Naive thymus-derived CD4-positive, alpha-beta T cell (primary cell): ENCODE data around the gene PHC3. TPM values are rescaled to one million over a fixed set of nuclear protein-coding genes. Genes with fewer than 3 reads are reported as not detected.

Experiments
- ATAC-seq: fragments of 150-1000 bp; cut with Tn5 transposase; 2 replicates; pipeline ENCODE4 v1.10.0; 2021; ENCODE audit warnings: mild to moderate bottlenecking, moderate library complexity
- CTCF ChIA-PET: fragments of 350-600 bp; sonication (Branson Sonifier 250); formaldehyde crosslinking; loops from one replicate; lab custom pipeline; 2021; ENCODE audit warnings: antibody characterized with exemption; lab: Charles Lee
- POLR2A ChIA-PET: fragments of 350-600 bp; sonication (Branson Sonifier 250); formaldehyde crosslinking; loops from one replicate; lab custom pipeline; 2021; ENCODE audit warnings: antibody characterized with exemption, inconsistent platforms; lab: Charles Lee
- DNase-seq, 9 donors: peaks; one replicate each; pipeline versions ENCODE4 v3.0.0 to v3.0.0-alpha.2; 2020 to 2022; ENCODE audit warnings: mixed read lengths in 1 of 9
- H3K27ac ChIP-seq: one replicate; pipeline ENCODE4 v1.7.0; 2013; ENCODE audit warnings: mild to moderate bottlenecking, low read depth, low read length, moderate library complexity
- H3K27me3 ChIP-seq, 2 donors: one replicate each; pipeline ENCODE4 v1.7.0; 2013; ENCODE audit warnings: low read length in 2 of 2, mild to moderate bottlenecking in 2 of 2, moderate library complexity in 2 of 2; ENCODE audit not compliant: control insufficient read depth in 2 of 2, insufficient read depth in 2 of 2
- H3K36me3 ChIP-seq, 3 experiments: 1 replicate in 2 of 3; 2 replicates in 1 of 3; pipeline ENCODE4 v1.7.0; 2013; ENCODE audit warnings: low read length in 3 of 3, mild to moderate bottlenecking in 3 of 3, moderate library complexity in 1 of 3; ENCODE audit not compliant: insufficient read depth in 3 of 3, control insufficient read depth in 2 of 3
- H3K4me1 ChIP-seq, 2 donors: one replicate each; pipeline ENCODE4 v1.7.0; 2013; ENCODE audit warnings: low read length in 2 of 2, mild to moderate bottlenecking in 2 of 2, moderate library complexity in 1 of 2; ENCODE audit not compliant: control insufficient read depth in 2 of 2, insufficient read depth in 2 of 2
- H3K4me3 ChIP-seq: 2 replicates; pipeline ENCODE4 v1.7.0; 2013; ENCODE audit warnings: mild to moderate bottlenecking, low read length
- H3K9me3 ChIP-seq, 3 experiments: 1 replicate in 2 of 3; 2 replicates in 1 of 3; pipeline ENCODE4 v1.7.0; 2013; ENCODE audit warnings: low read length in 3 of 3; ENCODE audit not compliant: control insufficient read depth in 2 of 3
- H3K27ac Mint-ChIP-seq, 9 donors: one replicate each; pipeline ENCODE4 v1.8.0; 2020 to 2022; ENCODE audit warnings: mixed read lengths in 9 of 9, mild to moderate bottlenecking in 8 of 9, moderate library complexity in 5 of 9, inconsistent platforms in 2 of 9
- H3K27me3 Mint-ChIP-seq, 5 donors: one replicate each; pipeline ENCODE4 v1.8.0; 2021 to 2022; ENCODE audit warnings: mixed read lengths in 5 of 5, mild to moderate bottlenecking in 1 of 5
- H3K36me3 Mint-ChIP-seq, 5 donors: one replicate each; pipeline ENCODE4 v1.8.0; 2020 to 2022; ENCODE audit warnings: mixed read lengths in 5 of 5, mild to moderate bottlenecking in 3 of 5, inconsistent platforms in 1 of 5
- H3K4me1 Mint-ChIP-seq, 7 donors: one replicate each; pipeline ENCODE4 v1.8.0; 2020 to 2022; ENCODE audit warnings: mixed read lengths in 7 of 7, mild to moderate bottlenecking in 3 of 7, inconsistent platforms in 1 of 7
- H3K4me3 Mint-ChIP-seq, 10 donors: one replicate each; pipeline ENCODE4 v1.8.0; 2020 to 2022; ENCODE audit warnings: mild to moderate bottlenecking in 10 of 10, mixed read lengths in 10 of 10, moderate library complexity in 6 of 10, inconsistent platforms in 2 of 10
- H3K9me3 Mint-ChIP-seq, 11 donors: one replicate each; pipeline ENCODE4 v1.8.0; 2020 to 2022; ENCODE audit warnings: mixed read lengths in 11 of 11, mild to moderate bottlenecking in 4 of 11, inconsistent platforms in 1 of 11, moderate library complexity in 1 of 11
- intact Hi-C, 2 donors: fragments of 100-400 bp; cut with micrococcal nuclease; formaldehyde crosslinking; loops; one replicate each; pipeline ENCODE4 v1.15.1; 2023
- polyA plus RNA-seq, 2 donors: library from polyadenylated mRNA; unstranded; fragments of 300-500 nt; fragmentation: Illumina TruSeq; gene quantifications; one replicate each; pipeline ENCODE4 v1.2.3, GENCODE V29; 2021
- total RNA-seq, 6 experiments: library from RNA in 5 of 6; stranded (reverse) in 5 of 6; gene quantifications; 1 replicate in 5 of 6; 2 replicates in 1 of 6; pipeline ENCODE4 v1.2.3 and lab custom pipeline; 2021 to 2026

Gene PHC3
- total and polyA plus RNA-seq, 7 experiments from 2014 or later = 46.3 to 215 (median 130) TPM

DNA sequence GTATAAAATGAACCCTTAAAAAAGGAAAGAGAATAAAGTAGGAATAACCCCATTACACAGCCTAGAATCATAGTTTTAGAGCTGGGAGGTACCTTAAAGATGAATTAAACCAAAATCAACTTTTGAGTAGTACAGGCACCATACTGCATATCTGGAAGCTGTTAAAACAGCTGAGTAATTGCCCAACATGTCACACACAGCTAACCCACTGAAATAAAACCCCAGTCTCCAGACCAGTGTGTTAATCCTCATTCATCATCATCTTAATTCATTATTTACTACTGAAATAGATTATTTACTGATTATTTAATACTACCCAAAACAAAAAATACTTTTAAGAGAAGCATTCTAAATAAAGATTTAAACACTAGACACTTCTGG is 90.9 kb downstream of the PHC3 start:
- H3K27ac ChIP-seq = peak overlapping the region; percentile 9
- intact Hi-C loops = loop anchor here in 1 of 2 donors (2.0 to 5.0 kb wide), 2 partner anchors 14 to 37 kb away; no protein-coding TSS in a partner anchor

DNA sequence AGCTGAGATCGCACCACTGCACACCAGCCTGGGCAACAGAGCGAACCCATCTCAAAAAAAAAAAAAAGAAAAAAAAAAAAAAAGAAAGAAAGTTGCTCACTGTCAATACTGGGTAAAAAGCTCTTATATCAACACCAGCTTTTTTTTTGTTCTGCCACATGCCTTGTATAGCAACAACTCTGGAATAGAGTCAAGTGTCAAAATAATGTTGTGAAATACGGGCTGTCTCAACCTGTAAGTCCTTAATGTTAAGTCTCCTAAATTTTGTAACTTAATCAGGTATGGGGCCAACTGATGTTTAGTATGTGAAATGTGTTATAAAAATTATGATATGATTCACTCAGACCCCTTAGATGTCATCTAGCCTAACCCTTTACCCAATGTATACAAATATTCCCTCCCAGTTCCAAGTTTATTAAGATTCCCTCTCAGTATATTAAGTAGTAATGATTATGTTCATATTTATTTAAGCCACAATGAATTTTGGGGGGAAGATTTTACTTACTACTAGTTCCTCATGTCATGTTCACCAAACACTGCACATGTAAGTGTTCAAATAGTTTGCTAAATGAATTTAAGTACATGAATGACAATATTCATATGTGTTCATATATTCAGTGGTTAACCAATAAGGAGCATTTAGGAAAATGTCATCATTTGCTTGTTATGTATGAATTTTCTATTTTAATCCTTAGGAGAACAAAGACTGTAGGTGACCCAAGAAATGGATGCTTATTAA is 91.5 kb downstream of the PHC3 start:
- Mint-ChIP-seq H3K27me3 (no peaks in the 10 kb centered on the region), H3K4me3 (no peak overlapping the region), H3K27ac (peak overlapping the region in 7 of 9 donors; percentile 3 to 65 (median 54)), H3K9me3 (peaks cover 0 to 1% (median 0%) of the 10 kb centered on the region in 11 donors), H3K36me3 (peaks cover 0 to 40% (median 23%) of the 10 kb centered on the region in 5 donors), H3K4me1 (peaks cover 0 to 19% (median 9%) of the 10 kb centered on the region in 7 donors)
- Histone ChIP-seq H3K27ac (peak overlapping the region; percentile 9), H3K4me1 (no peaks in the 10 kb centered on the region), H3K4me3 (no peak overlapping the region), H3K9me3 (no peaks in the 10 kb centered on the region), H3K36me3 (peaks cover 0 to 51% (median 15%) of the 10 kb centered on the region in 3 experiments), H3K27me3 (no peaks in the 10 kb centered on the region)
- ATAC-seq = no peak
- ChIA-PET CTCF (no interaction called here), POLR2A (interaction anchor here (0.6 to 2.0 kb wide), 2 partner anchors 9 to 33 kb away, joined by 3 to 6 read pairs; no protein-coding TSS in a partner anchor)
- no peak for DNase-seq
- intact Hi-C loops = loop anchor here (2.0 to 5.0 kb wide), 3 partner anchors 15 to 51 kb away; no protein-coding TSS in a partner anchor

More for the DNA sequence above, 90.9 kb downstream of the PHC3 start:
- H3K27me3 Mint-ChIP-seq = no peaks in the 10 kb centered on the region
- CTCF ChIA-PET = no interaction called here
- Histone ChIP-seq H3K36me3 (peaks cover 0 to 47% (median 11%) of the 10 kb centered on the region in 3 experiments), H3K4me1 (no peaks in the 10 kb centered on the region), H3K4me3 (no peak overlapping the region), H3K27me3 (no peaks in the 10 kb centered on the region), H3K9me3 (no peaks in the 10 kb centered on the region)
- H3K4me1 Mint-ChIP-seq = peaks cover 0 to 20% (median 9%) of the 10 kb centered on the region in 7 donors
- no peak overlapping the region for H3K4me3 Mint-ChIP-seq
- no peak for DNase-seq
- ATAC-seq = no peak
- peaks cover 0 to 1% (median 0%) of the 10 kb centered on the region in 11 donors for H3K9me3 Mint-ChIP-seq
- POLR2A ChIA-PET = no interaction called here
- peak overlapping the region in 7 of 9 donors; percentile 3 to 78 (median 35) for H3K27ac Mint-ChIP-seq
- H3K36me3 Mint-ChIP-seq = peaks cover 3 to 41% (median 23%) of the 10 kb centered on the region in 5 donors

- ChIA-PET CTCF (interaction anchor here (0.8 kb wide), 1 partner anchor 276 kb away, joined by 3 read pairs; no protein-coding TSS in a partner anchor), POLR2A (no interaction called here)
- intact Hi-C loops = no loop called here
- Histone ChIP-seq H3K4me3 (no peak overlapping the region), H3K36me3 (peaks cover 0 to 29% (median 23%) of the 10 kb centered on the region in 3 experiments), H3K4me1 (no peaks in the 10 kb centered on the region), H3K27ac (no peak overlapping the region), H3K27me3 (no peaks in the 10 kb centered on the region), H3K9me3 (no peaks in the 10 kb centered on the region)
- Mint-ChIP-seq H3K27ac (peak overlapping the region in 7 of 9 donors; percentile 2 to 84 (median 55)), H3K9me3 (peaks cover 0 to 3% (median 0%) of the 10 kb centered on the region in 11 donors), H3K36me3 (peaks cover 4 to 38% (median 18%) of the 10 kb centered on the region in 5 donors), H3K4me3 (no peak overlapping the region), H3K4me1 (peaks cover 0 to 9% (median 4%) of the 10 kb centered on the region in 7 donors), H3K27me3 (no peaks in the 10 kb centered on the region)
- no peak for ATAC-seq
- DNase-seq = no peak
These were observed 96.1 kb downstream of the PHC3 start for GRCh38 chr3:170085396-170085795.

GRCh38 chr3:170083343-170083742 is 98.2 kb downstream of the PHC3 start:
- H3K36me3 Mint-ChIP-seq = peaks cover 4 to 47% (median 15%) of the 10 kb centered on the region in 5 donors
- intact Hi-C loops = no loop called here
- no peaks in the 10 kb centered on the region for H3K27me3 Mint-ChIP-seq
- CTCF ChIA-PET = no interaction called here
- H3K9me3 ChIP-seq = no peaks in the 10 kb centered on the region
- H3K27ac Mint-ChIP-seq = peak overlapping the region in 7 of 9 donors; percentile 5 to 76 (median 37)
- H3K36me3 ChIP-seq = peaks cover 0 to 26% (median 23%) of the 10 kb centered on the region in 3 experiments
- no peak overlapping the region for H3K4me3 ChIP-seq
- H3K27me3 ChIP-seq = no peaks in the 10 kb centered on the region
- peaks cover 0 to 3% (median 0%) of the 10 kb centered on the region in 11 donors for H3K9me3 Mint-ChIP-seq
- POLR2A ChIA-PET = no interaction called here
- H3K4me1 ChIP-seq = no peaks in the 10 kb centered on the region
- H3K4me3 Mint-ChIP-seq = no peak overlapping the region
- DNase-seq = no peak
- no peak overlapping the region for H3K27ac ChIP-seq
- no peak for ATAC-seq
- peaks cover 0 to 15% (median 7%) of the 10 kb centered on the region in 7 donors for H3K4me1 Mint-ChIP-seq

DNA sequence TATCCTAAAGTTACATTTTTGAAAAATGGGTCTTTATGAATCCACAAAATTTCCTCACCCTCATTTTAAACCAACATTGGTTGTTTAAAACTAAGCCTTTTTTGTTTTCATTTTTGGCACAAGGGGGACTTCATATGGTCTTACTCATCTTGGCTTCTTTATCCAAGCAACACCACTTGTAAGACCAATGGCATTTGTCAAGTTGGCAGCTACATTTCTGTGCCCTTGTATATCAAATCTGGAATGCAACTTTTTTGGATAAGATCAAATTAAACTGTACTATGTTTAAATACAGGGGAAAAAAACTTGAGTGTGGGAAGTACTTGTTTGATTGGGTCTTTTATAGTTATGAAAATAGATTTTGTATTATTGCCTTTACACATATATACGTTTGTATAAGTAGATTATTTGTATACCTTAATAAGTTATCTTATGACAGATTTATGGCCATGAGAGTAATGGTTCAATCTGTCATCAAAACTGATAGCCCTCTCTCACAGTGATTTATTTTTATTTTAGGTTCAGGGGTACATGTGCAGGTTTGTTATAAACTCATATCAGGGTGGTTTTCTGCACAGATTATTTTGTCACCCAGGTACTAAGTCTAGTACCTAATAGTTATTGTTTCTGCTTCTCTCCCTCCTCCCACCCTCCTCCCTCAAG is 100.3 kb downstream of the PHC3 start:
- H3K27me3 Mint-ChIP-seq = no peaks in the 10 kb centered on the region
- Histone ChIP-seq H3K4me1 (no peaks in the 10 kb centered on the region), H3K27me3 (no peaks in the 10 kb centered on the region), H3K27ac (no peak overlapping the region), H3K36me3 (peaks cover 0 to 19% (median 19%) of the 10 kb centered on the region in 3 experiments), H3K4me3 (no peak overlapping the region), H3K9me3 (no peaks in the 10 kb centered on the region)
- DNase-seq (no peak), ATAC-seq (no peak)
- H3K4me1 Mint-ChIP-seq = peaks cover 0 to 21% (median 7%) of the 10 kb centered on the region in 7 donors
- peaks cover 4 to 55% (median 16%) of the 10 kb centered on the region in 5 donors for H3K36me3 Mint-ChIP-seq
- peak overlapping the region in 6 of 9 donors; percentile 15 to 80 (median 53) for H3K27ac Mint-ChIP-seq
- ChIA-PET CTCF (no interaction called here), POLR2A (interaction anchor here (0.6 kb wide), 1 partner anchor 99 kb away, joined by 3 read pairs; no protein-coding TSS in a partner anchor)
- H3K4me3 Mint-ChIP-seq = no peak overlapping the region
- intact Hi-C loops = no loop called here
- H3K9me3 Mint-ChIP-seq = peaks cover 0 to 3% (median 0%) of the 10 kb centered on the region in 11 donors

DNA sequence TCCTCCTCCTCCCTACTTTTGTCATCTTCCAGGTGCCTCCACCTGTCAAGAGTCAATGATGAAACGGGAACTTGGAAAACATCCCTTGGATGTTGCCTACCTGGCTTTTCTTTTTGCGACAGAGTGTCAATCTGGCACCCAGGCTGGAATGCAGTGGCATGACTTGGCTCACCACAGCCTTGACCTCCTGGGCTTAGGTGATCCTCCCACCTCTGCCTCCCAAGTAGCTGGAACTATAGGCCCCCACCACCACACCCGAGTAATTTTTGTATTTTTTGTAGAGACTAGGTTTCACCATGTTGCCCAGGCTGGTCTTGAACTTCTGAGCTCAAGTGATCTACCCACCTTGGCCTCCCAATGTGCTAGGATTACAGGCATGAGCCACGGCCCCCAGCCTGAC is 100.9 kb downstream of the PHC3 start:
- H3K9me3 ChIP-seq = no peaks in the 10 kb centered on the region
- peaks cover 0 to 3% (median 0%) of the 10 kb centered on the region in 11 donors for H3K9me3 Mint-ChIP-seq
- H3K36me3 ChIP-seq = peaks cover 0 to 13% (median 13%) of the 10 kb centered on the region in 3 experiments
- H3K27me3 ChIP-seq = no peaks in the 10 kb centered on the region
- no peak overlapping the region for H3K4me3 Mint-ChIP-seq
- ATAC-seq (no peak), DNase-seq (no peak)
- ChIA-PET CTCF (interaction anchor here (0.6 to 1.1 kb wide), 2 partner anchors 8 to 59 kb away, joined by 3 to 4 read pairs; no protein-coding TSS in a partner anchor), POLR2A (interaction anchor here (0.6 to 0.7 kb wide), 2 partner anchors 96 to 100 kb away, joined by 3 read pairs; no protein-coding TSS in a partner anchor)
- H3K27me3 Mint-ChIP-seq = no peaks in the 10 kb centered on the region
- H3K4me1 Mint-ChIP-seq = peaks cover 0 to 23% (median 7%) of the 10 kb centered on the region in 7 donors
- intact Hi-C loops = no loop called here
- peak overlapping the region in 8 of 9 donors; percentile 14 to 80 (median 60) for H3K27ac Mint-ChIP-seq
- no peak overlapping the region for H3K27ac ChIP-seq
- H3K4me1 ChIP-seq = no peaks in the 10 kb centered on the region
- H3K4me3 ChIP-seq = no peak overlapping the region
- H3K36me3 Mint-ChIP-seq = peaks cover 4 to 56% (median 20%) of the 10 kb centered on the region in 5 donors
